ENCODE results near the gene CYP24A1. TPM values are rescaled to one million over a fixed set of nuclear protein-coding genes. Genes with fewer than 3 reads are reported as not detected.

Gene CYP24A1
- total RNA-seq, 2 donors from 2014 or later = 0.13 TPM; not detected in 1

GRCh38 chr20:54197621-54198604, 24.1 kb upstream of the CYP24A1 start:
- Histone ChIP-seq H3K9me3 (ENCODE audit: control insufficient read depth, low read length) (no peaks in the 10 kb centered on the region), H3K4me3 (ENCODE audit: low read length) (no peak overlapping the region), H3K9ac (ENCODE audit: extremely low read depth, low read length, poor library complexity, severe bottlenecking) (no peak overlapping the region), H3K36me3 (ENCODE audit: control insufficient read depth, insufficient read depth, low read length) (no peaks in the 10 kb centered on the region), H3K4me1 (ENCODE audit: control insufficient read depth, insufficient read depth, low read length) (no peaks in the 10 kb centered on the region), H3K27me3 (ENCODE audit: control insufficient read depth, insufficient read depth, low read length, poor library complexity, severe bottlenecking) (no peaks in the 10 kb centered on the region), H3K27ac (ENCODE audit: low read depth, low read length) (no peak overlapping the region)
- peak; percentile 68 for DNase-seq
- H3K36me3 Mint-ChIP-seq (ENCODE audit: low read depth) = no peaks in the 10 kb centered on the region
- no peak overlapping the region for H3K27ac Mint-ChIP-seq
- TF ChIP-seq CTCF (conservative IDR thresholded peaks at IDR 0.05) = peak; percentile 65
- no peaks in the 10 kb centered on the region for H3K27me3 Mint-ChIP-seq (ENCODE audit: insufficient read depth)
- H3K4me3 Mint-ChIP-seq = no peak overlapping the region
- no peaks in the 10 kb centered on the region for H3K9me3 Mint-ChIP-seq
- peaks cover 2% of the 10 kb centered on the region for H3K4me1 Mint-ChIP-seq
- WGBS, 2 experiments (ENCODE audit: insufficient coverage in 1 of 2, insufficient read length in 1 of 2) = 86 to 94% methylated on average over 9 to 10 of the region's 13 CpGs

GRCh38 chr20:54195483-54196472, 22.0 kb upstream of the CYP24A1 start:
- no peak overlapping the region for H3K4me3 Mint-ChIP-seq
- H3K9ac ChIP-seq (ENCODE audit: extremely low read depth, low read length, poor library complexity, severe bottlenecking) = no peak overlapping the region
- H3K27me3 Mint-ChIP-seq (ENCODE audit: insufficient read depth) = no peaks in the 10 kb centered on the region
- peaks cover 2% of the 10 kb centered on the region for H3K4me1 Mint-ChIP-seq
- no peak overlapping the region for H3K4me3 ChIP-seq (ENCODE audit: low read length)
- 92 to 96% methylated on average over 5 to 13 of the region's 13 CpGs for whole genome bisulfite sequencing, 2 experiments (ENCODE audit: insufficient coverage in 1 of 2, insufficient read length in 1 of 2)
- H3K36me3 ChIP-seq (ENCODE audit: control insufficient read depth, insufficient read depth, low read length) = no peaks in the 10 kb centered on the region
- no peaks in the 10 kb centered on the region for H3K9me3 Mint-ChIP-seq
- TF ChIP-seq CTCF (conservative IDR thresholded peaks at IDR 0.05) = peak; percentile 37
- H3K27me3 ChIP-seq (ENCODE audit: control insufficient read depth, insufficient read depth, low read length, poor library complexity, severe bottlenecking) = no peaks in the 10 kb centered on the region
- H3K9me3 ChIP-seq (ENCODE audit: control insufficient read depth, low read length) = no peaks in the 10 kb centered on the region
- H3K27ac ChIP-seq (ENCODE audit: low read depth, low read length) = no peak overlapping the region
- no peak for DNase-seq
- H3K27ac Mint-ChIP-seq = no peak overlapping the region
- H3K36me3 Mint-ChIP-seq (ENCODE audit: low read depth) = no peaks in the 10 kb centered on the region
- H3K4me1 ChIP-seq (ENCODE audit: control insufficient read depth, insufficient read depth, low read length) = no peaks in the 10 kb centered on the region

GRCh38 chr20:54194724-54195438, 21.1 kb upstream of the CYP24A1 start:
- Histone ChIP-seq H3K9ac (ENCODE audit: extremely low read depth, low read length, poor library complexity, severe bottlenecking) (no peak overlapping the region), H3K27me3 (ENCODE audit: control insufficient read depth, insufficient read depth, low read length, poor library complexity, severe bottlenecking) (no peaks in the 10 kb centered on the region), H3K4me3 (ENCODE audit: low read length) (no peak overlapping the region), H3K36me3 (ENCODE audit: control insufficient read depth, insufficient read depth, low read length) (no peaks in the 10 kb centered on the region), H3K4me1 (ENCODE audit: control insufficient read depth, insufficient read depth, low read length) (no peaks in the 10 kb centered on the region), H3K27ac (ENCODE audit: low read depth, low read length) (no peak overlapping the region), H3K9me3 (ENCODE audit: control insufficient read depth, low read length) (no peaks in the 10 kb centered on the region)
- no peak for DNase-seq
- 82 to 86% methylated on average over 9 to 11 of the region's 11 CpGs for WGBS, 2 experiments (ENCODE audit: insufficient coverage in 1 of 2, insufficient read length in 1 of 2)
- Mint-ChIP-seq H3K9me3 (no peaks in the 10 kb centered on the region), H3K4me1 (peaks cover 2% of the 10 kb centered on the region), H3K36me3 (ENCODE audit: low read depth) (no peaks in the 10 kb centered on the region), H3K27ac (no peak overlapping the region), H3K27me3 (ENCODE audit: insufficient read depth) (no peaks in the 10 kb centered on the region), H3K4me3 (no peak overlapping the region)
- TF ChIP-seq CTCF (conservative IDR thresholded peaks at IDR 0.05) = peak; percentile 70
